Measurements from ENCODE around the gene MIOX. TPM values are rescaled to one million over a fixed set of nuclear protein-coding genes. Genes with fewer than 3 reads are reported as not detected.
A peak's percentile ranks its signal among the peaks of the same experiment; 100 is the strongest.

The MIOX gene
- total and polyA plus RNA-seq, 10 of the 15 experiments (the other 5 are each of a cell fraction or from before 2014, with no cell fraction given) = 0.10 to 0.31 TPM; not detected in 8

GRCh38 chr22:50508897-50509296 is 22.2 kb downstream of the MIOX start:
- Histone ChIP-seq H3K4me2 (ENCODE audit: control insufficient read depth, insufficient read depth) (peak overlapping the region; percentile 64), H3K27me3 (replicated peaks in 1 of 2; ENCODE audit: control insufficient read depth in 2 of 2, insufficient read depth in 2 of 2, low read length in 1 of 2) (no peaks in the 10 kb centered on the region), H3K4me1 (ENCODE audit: control insufficient read depth, insufficient read depth, low read length) (peaks cover 9% of the 10 kb centered on the region), H3K36me3 (ENCODE audit: control insufficient read depth in 2 of 2, insufficient read depth in 2 of 2, low read length in 1 of 2) (peaks cover 4 to 6% of the 10 kb centered on the region in 2 experiments; a peak in 3 of 4 replicates), H2AFZ (ENCODE audit: control insufficient read depth, low read depth, low read length) (no peak overlapping the region), H4K20me1 (ENCODE audit: control insufficient read depth, insufficient read depth) (no peaks in the 10 kb centered on the region), H3K27ac (ENCODE audit: control insufficient read depth, insufficient read depth) (peak overlapping the region; percentile 90), H3K9me3 (replicated peaks; ENCODE audit: control insufficient read depth, insufficient read depth, low read length) (no peaks in the 10 kb centered on the region), H3K9ac (ENCODE audit: control insufficient read depth, insufficient read depth, low read length) (peak overlapping the region; percentile 70), H3K79me2 (ENCODE audit: control insufficient read depth, insufficient read depth, low read length) (peaks cover 50% of the 10 kb centered on the region), H3K4me3 (peak overlapping the region; percentile 85)
- peak; percentile 47 for FAIRE-seq
- intact Hi-C loops (cut with micrococcal nuclease; ENCODE audit: unreplicated experiment) = no loop called here
- ATAC-seq = peak; percentile 3
- TSS peak; percentile 83 for BruUV-seq (replicated peaks)
- 0% methylated on average over 3 of the region's 3 CpGs for WGBS (ENCODE audit: insufficient coverage, insufficient replicate concordance, low lambda C conversion rate, missing lambda C conversion rate)
- in situ Hi-C loops (cut with MboI) = no loop called here
- ChIA-PET SMC1A (ENCODE audit: uncharacterized antibody, unreplicated experiment) (interaction anchor here (0.8 to 2.8 kb wide), 7 partner anchors 14 to 112 kb away, joined by 3 to 18 read pairs (median 5); partner anchors contain the start of gene SCO2), CTCF (interaction anchor here (0.7 to 3.6 kb wide), 8 partner anchors 11 to 112 kb away, joined by 3 to 38 read pairs (median 10); partner anchors contain the start of genes SCO2 and SYCE3), RAD21 (ENCODE audit: unreplicated experiment) (interaction anchor here (1.2 to 3.1 kb wide), 4 partner anchors 15 to 257 kb away, joined by 3 to 64 read pairs (median 9); partner anchors contain the start of genes HDAC10, SCO2 and TYMP), POLR2A (interaction anchor here (0.6 to 7.2 kb wide), 8 partner anchors 16 to 258 kb away, joined by 3 to 84 read pairs (median 6); partner anchors contain the start of genes HDAC10, SCO2 and SYCE3)
- TF ChIP-seq ZNF217 (IDR thresholded peaks at IDR 0.05) = no peak
- DNase-seq (ENCODE audit: low read depth, low spot score) = no peak

DNA sequence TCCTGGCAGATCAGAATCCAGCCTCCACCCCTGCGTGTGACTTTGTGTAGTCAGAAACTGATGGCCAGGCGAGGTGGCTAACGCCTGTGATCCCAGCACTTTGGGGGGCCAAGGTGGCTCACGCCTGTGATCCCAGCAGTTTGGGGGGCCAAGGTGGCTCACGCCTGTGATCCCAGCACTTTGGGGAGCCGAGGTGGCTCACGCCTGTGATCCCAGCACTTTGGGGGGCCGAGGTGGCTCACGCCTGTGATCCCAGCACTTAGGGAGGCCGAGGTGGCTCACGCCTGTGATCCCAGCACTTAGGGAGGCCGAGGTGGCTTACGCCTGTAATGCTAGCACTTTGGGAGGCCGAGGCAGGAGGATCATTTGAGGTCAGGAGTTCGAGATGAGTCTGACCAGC is 26.5 kb downstream of the MIOX start:
- FAIRE-seq = no peak
- H3K9me3 ChIP-seq (replicated peaks; ENCODE audit: control insufficient read depth, insufficient read depth, low read length) = no peaks in the 10 kb centered on the region
- ChIA-PET CTCF (interaction anchor here (0.6 to 1.0 kb wide), 3 partner anchors 12 to 179 kb away, joined by 3 read pairs; partner anchors contain the start of gene SCO2), POLR2A (interaction anchor here (7.2 kb wide), 1 partner anchor 11 kb away, joined by 84 read pairs; the partner anchor contains the start of gene SCO2), SMC1A (ENCODE audit: uncharacterized antibody, unreplicated experiment) (no interaction called here), RAD21 (ENCODE audit: unreplicated experiment) (interaction anchor here (1.0 kb wide), 1 partner anchor 12 kb away, joined by 4 read pairs; the partner anchor contains the start of gene SCO2)
- no peak overlapping the region for H2AFZ ChIP-seq (ENCODE audit: control insufficient read depth, low read depth, low read length)
- H3K36me3 ChIP-seq (ENCODE audit: control insufficient read depth in 2 of 2, insufficient read depth in 2 of 2, low read length in 1 of 2) = peaks cover 5 to 15% of the 10 kb centered on the region in 2 experiments; a peak in 3 of 4 replicates
- 92% methylated on average over 15 of the region's 15 CpGs for WGBS (ENCODE audit: insufficient coverage, insufficient replicate concordance, low lambda C conversion rate, missing lambda C conversion rate)
- DNase-seq (ENCODE audit: low read depth, low spot score) = no peak
- peaks cover 44% of the 10 kb centered on the region for H3K79me2 ChIP-seq (ENCODE audit: control insufficient read depth, insufficient read depth, low read length)
- intact Hi-C loops (cut with micrococcal nuclease; ENCODE audit: unreplicated experiment) (no loop called here), in situ Hi-C loops (cut with MboI) (no loop called here)
- no peaks in the 10 kb centered on the region for H4K20me1 ChIP-seq (ENCODE audit: control insufficient read depth, insufficient read depth)
- BruUV-seq (replicated peaks) = no TSS peak
- no peak overlapping the region for H3K4me3 ChIP-seq
- ATAC-seq = no peak
- H3K27me3 ChIP-seq (replicated peaks in 1 of 2; ENCODE audit: control insufficient read depth in 2 of 2, insufficient read depth in 2 of 2, low read length in 1 of 2) = no peaks in the 10 kb centered on the region
- H3K27ac ChIP-seq (ENCODE audit: control insufficient read depth, insufficient read depth) = no peak overlapping the region
- no peak overlapping the region for H3K9ac ChIP-seq (ENCODE audit: control insufficient read depth, insufficient read depth, low read length)
- H3K4me1 ChIP-seq (ENCODE audit: control insufficient read depth, insufficient read depth, low read length) = peaks cover 5% of the 10 kb centered on the region
- no peak overlapping the region for H3K4me2 ChIP-seq (ENCODE audit: control insufficient read depth, insufficient read depth)
- TF ChIP-seq SP1 (IDR thresholded peaks at IDR 0.05; ENCODE audit: low read depth, low read length) (no peak), RAD21 (IDR thresholded peaks at IDR 0.05; ENCODE audit: insufficient read depth, low read depth, low read length) (no peak), ESRRA (IDR thresholded peaks at IDR 0.05; ENCODE audit: low read length) (no peak), KLF5 (IDR thresholded peaks at IDR 0.05; ENCODE audit: partially characterized antibody) (no peak), ETV6 (conservative IDR thresholded peaks at IDR 0.05 in 1 of 2, IDR thresholded peaks at IDR 0.05 in 1 of 2; ENCODE audit: borderline replicate concordance in 1 of 2, low read depth in 1 of 2) (no peak), SREBF1 (IDR thresholded peaks at IDR 0.05; ENCODE audit: low read length) (no peak), RAD51 (IDR thresholded peaks at IDR 0.05) (no peak), ATF2 (IDR thresholded peaks at IDR 0.05; ENCODE audit: low read length) (no peak), HCFC1 (IDR thresholded peaks at IDR 0.05; ENCODE audit: low read length) (no peak), ZNF384 (IDR thresholded peaks at IDR 0.05; ENCODE audit: borderline replicate concordance, low read depth, low read length) (no peak), RB1 (IDR thresholded peaks at IDR 0.05; ENCODE audit: borderline replicate concordance) (no peak), CEBPB (IDR thresholded peaks at IDR 0.05; ENCODE audit: borderline replicate concordance in 1 of 2, low read depth in 2 of 2, low read length in 2 of 2) (no peak), TBL1XR1 (IDR thresholded peaks at IDR 0.05; ENCODE audit: low read depth, low read length) (no peak), SMAD1 (IDR thresholded peaks at IDR 0.05; ENCODE audit: low read depth, partially characterized antibody) (no peak), NFXL1 (IDR thresholded peaks at IDR 0.05; ENCODE audit: borderline replicate concordance) (no peak), ATF7 (IDR thresholded peaks at IDR 0.05; ENCODE audit: low read depth) (no peak)
